ENCODE results near the gene APLF.

The APLF gene

DNA sequence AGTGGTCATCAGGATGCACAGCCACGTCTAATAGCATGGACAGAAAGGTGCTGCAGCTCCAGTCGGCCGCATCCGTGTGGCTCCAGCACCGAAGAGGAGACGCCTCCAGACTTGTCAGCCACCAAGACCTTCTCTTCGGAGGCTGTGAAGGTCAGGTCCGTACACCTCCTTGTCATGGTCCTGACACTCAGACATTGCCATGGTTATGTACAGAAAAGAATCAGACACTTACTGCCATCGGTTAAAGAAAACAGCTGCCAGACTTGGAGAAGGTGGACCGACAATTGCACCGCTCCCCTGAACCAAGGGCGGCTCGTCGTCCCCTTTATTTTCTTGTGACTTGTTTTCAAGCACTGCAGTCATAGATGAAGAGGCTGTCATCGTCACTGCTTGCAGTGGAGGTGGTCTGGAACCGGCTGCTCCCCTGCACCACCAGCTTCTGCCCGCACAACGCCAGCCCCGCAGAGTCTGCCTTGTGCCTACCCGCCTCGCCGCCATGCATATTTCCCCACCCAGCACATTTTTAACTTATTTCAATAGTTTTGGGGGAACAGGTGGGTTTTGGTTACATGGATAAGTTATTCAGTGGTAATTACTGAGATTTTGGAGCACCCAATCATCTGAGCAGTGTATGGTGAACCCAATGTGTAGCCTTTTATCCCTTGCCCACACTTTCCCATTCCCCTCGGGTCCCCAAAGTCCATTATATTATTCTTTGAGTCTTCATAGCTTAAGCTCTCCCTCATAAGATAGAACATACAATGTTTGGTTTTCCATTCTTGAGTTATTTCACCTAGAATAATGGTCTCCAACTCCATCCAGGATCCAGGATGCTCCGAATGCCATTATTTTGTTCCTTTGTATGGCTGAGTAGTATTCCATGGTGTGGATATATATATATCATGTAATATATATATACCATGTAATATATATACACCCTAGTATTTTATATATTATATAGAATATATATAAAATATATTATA is 18.4 kb upstream of the APLF start:
- peaks cover 4% of the 10 kb centered on the region for H3K27me3 Mint-ChIP-seq (ENCODE audit: low read depth)
- peaks cover 3% of the 10 kb centered on the region for H3K9me3 Mint-ChIP-seq
- H3K36me3 Mint-ChIP-seq (ENCODE audit: low read depth): no peaks in the 10 kb centered on the region
- H3K4me1 Mint-ChIP-seq: no peaks in the 10 kb centered on the region
- H3K27ac Mint-ChIP-seq: no peak overlapping the region
- H3K4me3 Mint-ChIP-seq: no peak overlapping the region
- TF ChIP-seq, protein P1, sequence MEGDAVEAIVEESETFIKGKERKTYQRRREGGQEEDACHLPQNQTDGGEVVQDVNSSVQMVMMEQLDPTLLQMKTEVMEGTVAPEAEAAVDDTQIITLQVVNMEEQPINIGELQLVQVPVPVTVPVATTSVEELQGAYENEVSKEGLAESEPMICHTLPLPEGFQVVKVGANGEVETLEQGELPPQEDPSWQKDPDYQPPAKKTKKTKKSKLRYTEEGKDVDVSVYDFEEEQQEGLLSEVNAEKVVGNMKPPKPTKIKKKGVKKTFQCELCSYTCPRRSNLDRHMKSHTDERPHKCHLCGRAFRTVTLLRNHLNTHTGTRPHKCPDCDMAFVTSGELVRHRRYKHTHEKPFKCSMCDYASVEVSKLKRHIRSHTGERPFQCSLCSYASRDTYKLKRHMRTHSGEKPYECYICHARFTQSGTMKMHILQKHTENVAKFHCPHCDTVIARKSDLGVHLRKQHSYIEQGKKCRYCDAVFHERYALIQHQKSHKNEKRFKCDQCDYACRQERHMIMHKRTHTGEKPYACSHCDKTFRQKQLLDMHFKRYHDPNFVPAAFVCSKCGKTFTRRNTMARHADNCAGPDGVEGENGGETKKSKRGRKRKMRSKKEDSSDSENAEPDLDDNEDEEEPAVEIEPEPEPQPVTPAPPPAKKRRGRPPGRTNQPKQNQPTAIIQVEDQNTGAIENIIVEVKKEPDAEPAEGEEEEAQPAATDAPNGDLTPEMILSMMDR (IDR thresholded peaks at IDR 0.05; ENCODE audit: unreplicated experiment in 3 of 3): no peak

DNA sequence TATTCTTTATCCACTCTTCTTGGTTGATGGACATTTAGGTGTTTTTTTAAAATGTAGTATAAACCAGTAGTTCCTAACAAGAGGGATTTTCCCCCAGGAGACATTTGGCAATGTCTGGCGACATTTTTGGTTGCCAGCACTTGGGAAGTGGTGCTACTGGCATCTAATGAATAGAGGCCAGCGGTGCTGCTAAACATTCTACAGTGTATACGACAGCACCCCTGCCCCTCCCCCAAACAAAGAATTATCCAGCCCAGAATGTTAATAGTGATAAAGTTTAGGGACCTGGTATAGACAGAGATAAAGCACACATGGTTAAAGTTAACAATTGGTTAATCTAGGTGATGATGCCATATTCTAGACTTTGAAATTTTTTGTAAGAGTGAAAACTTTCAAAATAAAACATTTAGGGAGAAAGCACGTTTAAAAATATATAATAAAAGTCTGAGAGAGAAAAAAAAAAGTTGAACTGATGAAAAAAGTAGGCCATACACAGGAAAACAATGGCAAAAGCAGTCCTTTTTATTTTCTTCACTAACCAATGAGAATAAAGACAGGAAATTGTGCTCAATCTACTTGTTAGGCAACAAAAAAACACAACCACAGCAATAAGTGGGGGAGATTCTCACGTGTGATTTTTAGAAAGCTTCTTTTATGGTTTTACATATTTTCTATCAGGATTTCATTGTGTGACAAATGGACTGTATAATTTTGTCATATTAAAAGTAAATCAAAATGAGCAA is 15.1 kb upstream of the APLF start:
- no peak overlapping the region for H3K4me3 Mint-ChIP-seq
- no peaks in the 10 kb centered on the region for H3K4me1 Mint-ChIP-seq
- H3K9me3 Mint-ChIP-seq: no peaks in the 10 kb centered on the region
- peaks cover 4% of the 10 kb centered on the region for H3K27me3 Mint-ChIP-seq (ENCODE audit: low read depth)
- H3K27ac Mint-ChIP-seq: no peak overlapping the region
- no peaks in the 10 kb centered on the region for H3K36me3 Mint-ChIP-seq (ENCODE audit: low read depth)
- TF ChIP-seq, protein P1 (IDR thresholded peaks at IDR 0.05; ENCODE audit: unreplicated experiment in 3 of 3): no peak

DNA sequence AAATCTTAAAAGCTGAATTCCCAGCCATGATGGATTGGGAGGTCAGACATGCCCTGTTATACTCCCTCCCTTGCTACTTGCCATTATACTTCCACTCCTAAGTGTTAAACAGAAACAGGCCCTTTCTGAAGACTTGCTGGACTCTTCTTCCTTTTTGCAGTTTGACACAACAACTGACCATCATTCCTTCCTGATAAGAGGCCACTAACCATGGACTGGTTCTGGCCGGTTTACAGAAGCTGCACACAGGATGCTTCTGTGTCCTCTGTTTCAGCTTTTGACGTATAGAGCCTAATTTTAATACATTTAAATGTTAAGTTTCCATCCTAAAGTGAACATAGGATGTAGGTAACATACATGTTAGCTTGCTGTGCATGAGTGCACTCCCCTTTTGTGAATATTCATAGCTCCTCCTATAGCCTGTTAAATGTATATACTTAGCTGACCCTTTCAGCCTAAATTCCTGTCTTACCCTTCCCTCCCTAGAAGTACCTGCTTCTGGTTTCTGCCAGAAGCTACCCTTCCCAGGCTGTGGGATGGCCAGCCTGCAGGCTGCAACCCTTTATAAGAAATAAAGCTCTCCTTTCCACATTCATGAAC is 13.5 kb upstream of the APLF start:
- Mint-ChIP-seq H3K27ac (no peak overlapping the region), H3K36me3 (ENCODE audit: low read depth) (no peaks in the 10 kb centered on the region), H3K4me3 (no peak overlapping the region), H3K9me3 (no peaks in the 10 kb centered on the region), H3K4me1 (no peaks in the 10 kb centered on the region), H3K27me3 (ENCODE audit: low read depth) (peaks cover 2% of the 10 kb centered on the region)
- TF ChIP-seq, protein P1 (IDR thresholded peaks at IDR 0.05; ENCODE audit: unreplicated experiment in 3 of 3): no peak

DNA sequence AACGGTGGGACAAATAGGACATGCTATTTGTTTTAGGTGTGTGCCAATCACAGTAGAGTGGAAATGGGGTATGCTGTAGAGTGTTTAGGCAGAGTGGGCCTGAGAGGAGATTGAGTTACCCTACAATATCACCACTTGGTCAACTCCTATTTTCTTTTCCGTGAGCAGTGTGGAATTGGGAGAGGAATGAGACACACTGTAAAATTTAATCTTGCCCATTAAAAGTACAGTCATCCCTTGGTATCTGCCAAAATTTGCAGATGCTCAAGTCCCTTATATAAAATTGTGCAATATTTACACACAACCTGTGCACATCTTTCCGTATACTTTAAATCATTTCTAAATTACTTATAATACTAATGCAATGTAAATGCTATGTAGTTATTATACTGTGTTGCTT is 12.7 kb upstream of the APLF start:
- Mint-ChIP-seq H3K27ac (no peak overlapping the region), H3K4me1 (peaks cover 3% of the 10 kb centered on the region), H3K4me3 (no peak overlapping the region), H3K9me3 (no peaks in the 10 kb centered on the region), H3K27me3 (ENCODE audit: low read depth) (no peaks in the 10 kb centered on the region), H3K36me3 (ENCODE audit: low read depth) (no peaks in the 10 kb centered on the region)
- TF ChIP-seq, protein P1 (IDR thresholded peaks at IDR 0.05; ENCODE audit: unreplicated experiment in 3 of 3): no peak

DNA sequence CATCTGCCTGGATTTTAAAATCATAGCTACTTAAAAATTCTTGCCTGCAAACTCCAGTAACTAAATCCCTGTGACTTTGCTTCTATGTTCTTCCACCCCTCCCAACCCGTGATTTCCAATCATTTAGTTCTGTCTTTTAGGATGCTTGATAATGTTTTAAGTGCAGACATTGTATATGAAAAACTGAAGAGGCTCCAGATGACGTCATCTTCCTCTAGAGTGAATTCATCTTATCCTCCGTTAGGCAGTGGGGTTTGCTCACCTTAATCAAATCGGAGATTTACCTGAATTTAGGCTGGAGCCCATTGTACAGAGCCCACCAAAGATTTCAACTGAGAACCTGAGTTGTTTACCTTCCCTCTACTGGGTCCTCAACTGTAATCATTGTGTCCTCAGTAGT is 11.2 kb upstream of the APLF start:
- Mint-ChIP-seq H3K9me3 (no peaks in the 10 kb centered on the region), H3K4me1 (peaks cover 3% of the 10 kb centered on the region), H3K36me3 (ENCODE audit: low read depth) (no peaks in the 10 kb centered on the region)

More for the DNA sequence above, 11.2 kb upstream of the APLF start:
- Mint-ChIP-seq H3K4me3 (no peak overlapping the region), H3K27me3 (ENCODE audit: low read depth) (no peaks in the 10 kb centered on the region), H3K27ac (no peak overlapping the region)
- TF ChIP-seq, protein P1 (IDR thresholded peaks at IDR 0.05; ENCODE audit: unreplicated experiment in 3 of 3): no peak

All from nephron (organoid).